HT1080 (cell line): ENCODE results near the gene TBC1D12. TPM values are rescaled to one million over a fixed set of nuclear protein-coding genes. Genes with fewer than 3 reads are reported as not detected.
"Not testable (repeated sequence)": the region's sequence is repeated elsewhere in the genome, so short reads cannot be mapped to it uniquely, and the experiment has no call there.

Experiments
- DNase-seq: peaks from one replicate; pipeline ENCODE4 v3.0.0-alpha.2; 2015; ENCODE audit warnings: low read depth
- total RNA-seq: library from RNA; depleted of rRNA; stranded (reverse); fragments of >200 nt; shearing (Covaris generic); gene quantifications from 2 replicates; pipeline ENCODE4 v1.2.3, GENCODE V29; 2014

Gene TBC1D12
- total RNA-seq, 1 experiment from 2014 or later: 4.6 TPM

GRCh38 chr10:94451883-94452519, 49.7 kb downstream of the TBC1D12 start:
- no peak for DNase-seq

DNA sequence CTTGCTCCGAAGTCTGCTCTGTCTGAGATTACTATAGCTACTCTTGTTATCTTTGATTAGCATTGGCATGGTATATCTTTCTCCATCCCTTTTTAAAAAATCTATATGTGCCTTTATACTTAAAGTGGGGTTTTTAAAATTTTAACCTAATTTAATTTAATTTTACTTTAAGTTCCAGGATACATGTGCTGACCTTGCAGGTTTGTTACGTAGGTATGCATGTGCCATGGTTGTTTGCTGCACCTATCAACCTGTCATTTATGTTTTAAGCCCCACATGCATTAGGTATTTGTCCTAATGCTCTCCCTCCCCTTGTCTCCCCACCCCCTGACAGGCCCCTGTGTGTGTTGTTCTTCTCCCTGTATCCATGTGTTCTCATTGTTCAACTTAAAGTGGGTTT, 54.6 kb downstream of the TBC1D12 start:
- DNase-seq: no peak

DNA sequence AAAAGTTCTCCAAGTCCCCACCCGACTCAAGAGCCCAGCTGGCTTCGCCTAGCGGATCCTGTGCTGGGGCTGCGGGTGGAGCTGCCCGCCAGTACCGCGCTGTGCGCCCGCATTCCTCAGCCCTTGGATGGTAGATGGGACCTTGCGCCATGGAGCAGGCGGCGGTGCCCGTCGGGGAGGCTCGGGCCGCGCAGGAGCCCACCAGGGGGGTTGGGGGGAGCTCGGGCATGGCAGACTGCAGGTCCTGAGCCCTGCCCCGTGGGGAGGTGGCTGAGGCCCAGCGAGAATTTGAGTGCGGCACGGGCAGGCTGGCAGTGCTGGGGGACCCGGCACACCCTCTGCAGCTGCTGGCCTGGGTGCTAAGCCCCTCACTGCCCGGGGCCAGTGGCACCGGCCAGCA, 57.0 kb downstream of the TBC1D12 start:
- DNase-seq: no peak

DNA sequence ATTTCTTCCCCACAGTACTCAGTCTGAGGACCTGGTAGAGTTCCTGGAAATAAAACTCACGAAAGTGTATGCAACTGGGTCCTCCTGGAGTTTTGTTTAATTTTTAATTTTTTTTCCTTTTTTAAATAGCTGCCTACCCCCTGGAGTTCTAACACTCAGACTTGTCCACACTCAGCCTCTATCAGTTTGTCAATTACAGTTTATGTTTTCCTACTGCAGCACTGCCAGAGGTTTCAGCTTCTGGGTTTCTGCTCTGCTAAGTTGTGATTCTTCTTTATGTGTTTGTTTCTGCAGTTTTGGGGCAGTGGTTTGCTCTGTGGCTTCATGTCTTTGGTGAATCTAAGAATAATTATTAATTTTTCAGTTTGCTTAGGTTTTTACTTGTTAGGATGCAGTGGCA, 59.2 kb downstream of the TBC1D12 start:
- no peak for DNase-seq

- no peak for DNase-seq
Observed at GRCh38 chr10:94462130-94462529, 59.8 kb downstream of the TBC1D12 start.

DNA sequence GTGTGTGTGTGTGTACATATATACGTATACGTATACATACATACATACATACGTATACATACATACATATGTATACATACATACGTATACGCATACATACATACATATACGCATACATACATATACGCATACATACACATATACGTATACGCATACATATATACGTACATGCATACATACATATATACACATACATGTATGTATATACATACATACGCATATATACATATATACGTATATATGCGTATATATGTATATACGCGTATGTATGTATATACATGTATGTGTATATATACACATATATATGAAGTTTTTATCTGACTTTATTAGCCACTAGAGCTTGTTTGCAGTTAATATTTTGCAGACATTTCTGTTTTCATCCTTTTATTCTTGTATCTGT, 63.3 kb downstream of the TBC1D12 start:
- DNase-seq: no peak

GRCh38 chr10:94481410-94481809, 79.1 kb downstream of the TBC1D12 start:
- DNase-seq: no peak

GRCh38 chr10:94483970-94484369, 81.6 kb downstream of the TBC1D12 start:
- DNase-seq: no peak

- DNase-seq: no peak
Observed at GRCh38 chr10:94485094-94485493, 82.8 kb downstream of the TBC1D12 start.

DNA sequence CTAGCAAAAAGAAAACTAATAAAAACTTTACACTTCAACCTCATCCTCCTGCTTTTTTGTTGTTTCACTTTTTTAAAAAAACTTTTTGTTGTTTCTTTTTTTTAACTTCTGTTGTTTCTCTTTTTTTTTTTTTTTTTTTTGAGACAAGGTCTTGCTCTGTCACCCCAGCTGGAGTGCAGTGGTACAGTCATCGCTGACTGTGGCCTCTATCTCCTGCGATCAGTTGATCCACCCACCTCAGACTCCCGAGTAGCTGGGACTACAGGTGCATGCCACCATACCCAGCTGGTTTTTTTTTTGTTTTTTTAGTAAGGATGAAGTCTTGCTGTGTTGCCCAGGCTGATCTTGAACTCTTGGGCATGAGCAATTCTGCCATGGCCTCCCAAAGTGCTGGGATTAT, 85.2 kb downstream of the TBC1D12 start:
- DNase-seq: no peak

DNA sequence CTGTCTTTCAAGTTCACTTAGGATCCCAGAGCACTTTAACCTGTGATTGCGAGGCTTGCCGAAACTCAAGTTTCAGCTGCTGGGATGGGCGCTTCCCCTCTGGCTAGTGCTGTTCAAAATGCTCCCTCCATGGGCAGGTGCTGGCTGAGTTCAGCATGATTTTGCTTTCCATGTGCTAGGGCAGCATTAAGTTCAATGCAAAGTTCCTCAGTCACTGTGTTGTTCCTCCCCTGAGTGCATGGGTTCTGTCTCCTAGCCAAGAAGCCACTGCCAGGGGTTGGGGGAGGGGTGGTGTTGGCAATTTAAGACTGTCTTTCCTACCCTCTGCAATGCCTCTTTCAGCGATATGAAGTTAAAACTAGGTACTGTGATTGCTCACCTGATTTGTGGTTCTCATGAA, 86.8 kb downstream of the TBC1D12 start:
- DNase-seq: no peak

DNA sequence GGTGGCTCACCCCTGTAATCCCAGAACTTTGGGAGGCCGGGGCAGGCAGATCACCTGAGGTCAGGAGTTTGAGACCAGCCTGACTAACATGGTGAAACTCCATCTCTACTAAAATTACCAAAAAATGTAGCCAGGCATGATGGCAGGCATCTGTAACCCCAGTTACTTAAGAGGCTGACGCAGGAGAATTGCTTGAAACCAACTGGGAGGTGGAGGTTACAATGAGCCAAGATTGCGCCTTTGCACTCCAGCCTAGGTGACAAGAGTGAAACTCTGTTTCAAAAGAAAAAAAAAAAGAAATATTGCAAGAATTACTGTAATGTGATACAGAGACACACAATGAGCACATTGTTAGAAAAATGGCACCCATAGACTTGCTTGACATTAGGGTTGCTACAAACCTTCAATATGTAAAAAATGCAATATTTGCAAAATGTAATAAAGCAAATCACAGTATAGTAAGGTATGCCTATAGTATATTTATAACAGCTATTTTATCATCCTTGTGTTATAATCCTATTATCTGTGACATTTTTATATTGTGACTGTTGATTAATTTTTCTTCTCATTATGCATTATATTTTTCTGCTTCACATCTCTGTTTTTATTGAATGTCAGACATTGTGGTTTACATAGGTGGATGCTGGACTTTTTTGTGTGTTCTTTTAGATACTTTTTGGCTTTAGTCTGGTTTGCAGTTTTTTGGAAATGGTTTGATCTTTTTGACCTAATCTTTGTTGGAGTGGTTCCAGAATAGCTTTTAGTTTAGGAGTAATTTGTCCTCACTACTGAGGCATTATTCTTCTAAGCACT, 87.8 kb downstream of the TBC1D12 start:
- DNase-seq: no peak

GRCh38 chr10:94490789-94491039, 88.4 kb downstream of the TBC1D12 start:
- DNase-seq: no peak

GRCh38 chr10:94493463-94493862, 91.1 kb downstream of the TBC1D12 start:
- DNase-seq: no peak

DNA sequence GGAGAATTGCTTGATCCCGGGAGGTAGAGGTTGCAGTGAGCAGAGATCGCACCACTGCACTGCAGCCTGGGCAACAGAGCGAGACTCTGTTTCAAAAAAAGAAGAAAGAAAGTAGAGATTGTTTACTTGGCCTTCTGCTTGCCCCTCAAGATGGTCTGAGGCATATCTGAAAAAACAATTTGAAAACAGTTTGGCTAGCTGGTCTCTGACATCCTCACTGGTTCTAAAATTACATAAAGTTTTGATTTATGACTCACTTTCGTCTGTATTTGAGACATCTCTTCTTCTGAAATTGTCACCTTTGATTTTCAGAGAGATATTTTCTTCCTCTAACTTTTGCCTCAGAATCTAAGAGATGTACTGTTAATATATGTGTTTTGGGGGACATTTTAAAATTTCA, 93.7 kb downstream of the TBC1D12 start:
- DNase-seq: peak; percentile 3

DNA sequence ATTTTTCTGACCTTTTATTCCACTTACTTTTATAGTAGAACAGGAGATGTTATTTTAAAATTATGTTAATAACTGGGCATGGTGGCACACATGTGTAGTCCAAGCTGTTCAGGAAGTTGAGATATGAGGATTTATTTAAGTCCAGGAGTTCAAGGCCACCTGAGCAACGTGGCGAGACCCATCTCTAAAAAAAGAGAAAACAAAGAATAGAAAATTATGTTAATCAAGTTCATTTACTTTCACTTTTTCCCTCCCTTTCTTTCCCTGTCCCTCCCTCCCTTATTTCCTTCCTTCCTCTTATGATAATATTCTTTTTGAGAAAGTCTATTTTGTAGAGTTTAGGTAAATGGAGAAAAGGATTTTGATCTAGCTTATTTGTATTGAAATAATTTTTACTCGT, 94.3 kb downstream of the TBC1D12 start:
- DNase-seq: no peak

- DNase-seq: no peak
Observed at GRCh38 chr10:94500063-94500462, 97.7 kb downstream of the TBC1D12 start.

DNA sequence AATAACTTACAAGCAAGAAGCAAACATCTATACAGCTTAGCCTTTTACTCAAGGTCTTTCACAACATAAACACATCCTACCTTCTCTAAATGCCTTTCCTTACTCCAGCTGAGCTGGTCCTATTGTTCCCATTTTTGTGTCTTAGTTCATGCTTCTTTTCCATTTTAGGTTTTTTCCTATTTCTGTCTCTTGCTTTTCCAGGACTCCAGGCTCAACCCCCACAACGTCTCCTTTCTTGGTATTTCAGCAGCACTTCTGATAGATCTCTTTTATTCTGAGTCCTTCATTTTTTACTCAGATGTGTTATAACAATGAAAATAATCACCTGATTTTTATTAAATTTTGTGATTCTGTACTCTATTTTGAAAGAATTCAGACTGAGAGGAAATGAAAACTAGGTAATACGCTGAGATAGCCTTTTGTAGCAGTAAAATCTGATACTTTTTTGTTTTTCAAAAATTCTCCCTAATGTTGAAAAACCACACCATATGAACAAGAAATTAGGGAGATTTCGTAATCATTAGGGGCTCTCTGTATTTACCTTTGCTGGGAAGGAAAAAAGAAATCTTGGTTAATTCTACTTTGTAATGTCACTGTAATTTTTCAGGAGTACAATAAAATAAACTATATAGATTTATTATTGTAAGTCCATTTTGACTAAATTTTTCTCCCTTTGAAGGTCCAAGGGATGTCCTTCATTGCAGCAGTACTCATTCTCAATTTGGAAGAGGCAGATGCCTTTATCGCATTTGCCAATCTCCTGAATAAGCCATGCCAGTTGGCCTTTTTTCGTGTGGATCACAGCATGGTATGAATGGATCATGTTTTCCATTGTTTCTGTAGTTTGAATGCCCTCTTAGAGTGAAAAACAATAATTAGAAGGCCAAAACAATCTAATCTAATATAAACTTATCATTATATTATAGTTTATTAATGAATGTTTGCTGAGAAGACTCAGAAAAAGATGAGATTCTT, 119.2 kb downstream of the TBC1D12 start:
- no peak for DNase-seq

GRCh38 chr10:94524146-94524545, 121.8 kb downstream of the TBC1D12 start:
- no peak for DNase-seq

DNA sequence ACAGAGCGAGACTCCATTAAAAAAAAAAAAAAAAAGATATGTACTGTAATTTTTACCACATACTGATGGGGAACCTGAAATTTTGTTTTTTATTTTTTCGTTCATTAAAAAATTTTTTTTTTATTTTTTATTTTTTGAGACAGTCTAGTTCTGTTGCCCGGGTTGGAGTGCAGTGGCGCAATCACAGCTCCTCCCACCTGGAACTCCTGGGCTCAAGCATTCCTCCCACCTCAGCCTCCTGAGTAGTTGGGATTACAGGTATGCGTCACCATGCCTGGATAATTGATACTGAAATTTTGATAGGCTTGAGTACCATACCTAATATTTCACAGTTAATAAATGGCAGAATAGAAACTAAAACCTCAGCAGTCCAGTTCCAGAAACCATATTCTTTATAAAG, 122.4 kb downstream of the TBC1D12 start:
- no peak for DNase-seq

DNA sequence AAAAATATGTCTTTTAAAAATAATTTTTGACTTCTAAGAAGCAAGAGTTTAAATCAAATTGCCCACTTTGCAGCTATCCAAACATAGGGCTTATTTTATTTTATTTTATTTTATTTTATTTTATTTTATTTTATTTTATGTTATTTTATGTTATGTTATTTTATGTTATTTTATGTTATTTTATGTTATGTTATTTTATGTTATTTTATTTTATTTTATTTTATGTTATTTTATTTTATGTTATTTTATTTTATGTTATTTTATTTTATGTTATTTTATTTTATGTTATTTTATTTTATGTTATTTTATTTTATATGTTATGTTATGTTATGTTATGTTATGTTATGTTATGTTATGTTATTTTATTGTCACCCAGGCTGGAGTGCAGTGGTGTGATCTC, 129.2 kb downstream of the TBC1D12 start:
- not testable (repeated sequence) for DNase-seq

- DNase-seq: no peak
Observed at GRCh38 chr10:94533027-94533426, 130.7 kb downstream of the TBC1D12 start.
